HUES6 (cell line): Measurements from ENCODE around the gene CD248.

Experiments
- H3K27ac ChIP-seq: 2 replicates; pipeline ENCODE4 v1.7.0; 2013; ENCODE audit warnings: low read depth, mild to moderate bottlenecking, low read length, inconsistent platforms
- H3K27me3 ChIP-seq: 2 replicates; pipeline ENCODE4 v1.6.1; 2013; ENCODE audit warnings: low read length; ENCODE audit not compliant: control insufficient read depth, insufficient read depth
- H3K36me3 ChIP-seq: 2 replicates; pipeline ENCODE4 v1.6.1; 2013; ENCODE audit warnings: low read length; ENCODE audit not compliant: control insufficient read depth, insufficient read depth
- H3K4me1 ChIP-seq: 2 replicates; pipeline ENCODE4 v1.6.1; 2013; ENCODE audit warnings: low read length; ENCODE audit not compliant: control insufficient read depth, insufficient read depth
- H3K4me3 ChIP-seq: 2 replicates; pipeline ENCODE4 v1.5.1; 2013; ENCODE audit warnings: low read depth, low read length
- H3K9ac ChIP-seq: one replicate; pipeline ENCODE4 v1.6.1; 2013; ENCODE audit warnings: mild to moderate bottlenecking, low read length
- H3K9me3 ChIP-seq: 2 replicates; pipeline ENCODE4 v1.6.1; 2013; ENCODE audit warnings: low read depth, low read length; ENCODE audit not compliant: control insufficient read depth, insufficient read depth

Gene CD248

GRCh38 chr11:66349084-66349386 lies 32.2 kb upstream of the CD248 start:
- H3K9me3 ChIP-seq, result no peaks in the 10 kb centered on the region
- H3K4me1 ChIP-seq, result peaks cover 9% of the 10 kb centered on the region
- no peak overlapping the region for H3K27ac ChIP-seq
- H3K27me3 ChIP-seq, result peaks cover 8% of the 10 kb centered on the region; the same call in 1 of the 2 replicates
- H3K36me3 ChIP-seq, result peaks cover 3% of the 10 kb centered on the region; the same call in 1 of the 2 replicates
- H3K9ac ChIP-seq, result no peak overlapping the region
- no peak overlapping the region for H3K4me3 ChIP-seq

DNA sequence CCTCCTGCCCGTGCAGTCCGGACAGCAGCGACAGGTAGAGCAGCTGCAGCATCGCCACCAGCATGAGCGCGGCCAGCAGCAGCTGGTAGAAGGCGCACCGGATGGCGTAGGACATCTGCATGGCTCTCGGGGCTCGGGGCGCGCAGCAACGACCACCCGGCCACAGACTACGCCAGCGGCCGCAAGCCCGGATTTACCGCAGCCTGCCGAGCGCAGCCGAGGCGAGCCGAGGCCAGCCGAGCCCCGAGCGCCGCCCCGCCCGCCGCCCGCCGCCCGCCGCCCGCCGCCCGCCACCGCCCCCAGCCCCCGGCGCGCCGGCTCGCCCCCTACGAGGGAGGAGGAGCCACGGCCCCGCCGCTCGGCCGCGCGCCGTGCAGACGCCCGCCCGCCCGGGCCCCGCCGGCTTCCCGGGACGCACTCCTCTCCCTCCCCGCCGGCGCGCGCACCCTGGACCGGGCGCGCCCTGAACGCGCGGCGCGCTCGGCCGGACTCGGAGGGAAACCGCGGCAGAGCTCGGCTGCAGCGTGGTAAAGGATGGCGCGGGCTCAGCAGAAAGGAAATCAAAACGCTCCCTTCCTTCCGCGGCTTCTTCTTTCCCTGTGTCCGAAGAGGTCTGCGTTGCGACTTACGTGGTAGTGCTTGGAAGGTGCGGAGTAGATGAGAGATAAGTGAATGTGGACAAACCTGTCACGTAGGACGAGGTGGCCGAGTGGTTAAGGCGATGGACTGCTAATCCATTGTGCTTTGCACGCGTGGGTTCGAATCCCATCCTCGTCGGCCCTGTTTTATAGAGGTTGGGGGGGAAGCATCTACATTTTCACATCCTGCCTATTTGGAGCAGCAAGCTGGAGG lies 30.8 kb upstream of the CD248 start, which contains the start of gene B4GAT1:
Gene B4GAT1 (minus strand): TSS at position 205 of the 852 bp plus-strand sequence. CDS start 84 bp downstream, at position 121.
- Histone ChIP-seq H3K9me3 (no peaks in the 10 kb centered on the region), H3K27ac (no peak within 1 kb of the TSS), H3K27me3 (peaks cover 8% of the 10 kb centered on the region; the same call in 1 of the 2 replicates), H3K9ac (peak within 1 kb of the TSS; percentile 88), H3K4me1 (peaks cover 12% of the 10 kb centered on the region), H3K36me3 (no peaks in the 10 kb centered on the region), H3K4me3 (peak within 1 kb of the TSS; percentile 100)

- Histone ChIP-seq H3K9me3 (no peaks in the 10 kb centered on the region), H3K27me3 (peaks cover 8% of the 10 kb centered on the region; the same call in 1 of the 2 replicates), H3K4me1 (peaks cover 12% of the 10 kb centered on the region), H3K27ac (no peak overlapping the region), H3K36me3 (peaks cover 4% of the 10 kb centered on the region), H3K4me3 (peak overlapping the region; percentile 100), H3K9ac (peak overlapping the region; percentile 88)
These were observed 29.9 kb upstream of the CD248 start for GRCh38 chr11:66346476-66347424.

GRCh38 chr11:66345316-66345649 lies 28.4 kb upstream of the CD248 start:
- Histone ChIP-seq H3K9me3 (no peaks in the 10 kb centered on the region), H3K9ac (no peak overlapping the region), H3K4me1 (peaks cover 12% of the 10 kb centered on the region), H3K4me3 (peak overlapping the region; percentile 97), H3K36me3 (peaks cover 19% of the 10 kb centered on the region), H3K27ac (no peak overlapping the region), H3K27me3 (peaks cover 8% of the 10 kb centered on the region; the same call in 1 of the 2 replicates)

DNA sequence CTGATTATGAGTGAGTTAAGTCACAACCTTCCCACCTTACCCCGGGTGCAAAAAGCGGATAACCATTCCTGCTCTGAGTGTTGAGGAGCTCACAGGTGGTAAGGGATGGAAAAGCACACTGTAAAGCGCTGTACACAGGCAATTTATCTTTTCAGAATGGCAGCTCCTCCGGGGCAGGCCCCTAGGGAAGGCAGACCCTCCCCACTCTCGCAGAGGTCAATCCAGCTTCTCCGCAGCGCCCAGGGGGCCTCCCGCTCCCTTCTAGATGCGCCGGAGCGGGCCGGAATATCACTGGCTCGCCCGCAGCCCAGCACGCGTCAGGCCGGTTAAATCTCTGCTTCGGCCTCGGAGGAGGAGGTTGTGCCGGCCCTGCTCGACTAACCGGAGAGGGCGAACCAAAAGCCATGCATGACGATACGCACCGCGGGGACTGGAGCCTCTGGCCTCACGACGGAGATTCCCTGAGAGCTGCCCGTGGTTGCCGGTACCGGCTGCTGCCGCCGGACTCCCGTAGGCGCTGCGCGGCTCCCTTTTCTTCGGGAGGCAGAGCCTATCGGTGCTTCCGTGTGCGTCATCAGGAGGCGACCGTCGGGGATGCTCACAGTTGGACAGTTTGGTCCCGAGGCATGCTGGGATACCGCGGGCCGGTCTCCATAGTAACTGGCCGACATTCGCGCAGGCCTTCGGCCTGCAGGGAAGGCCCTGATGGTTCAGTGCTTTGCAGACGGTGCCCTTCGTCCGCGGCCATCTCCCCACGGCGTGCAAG lies 27.9 kb upstream of the CD248 start, which contains the start of gene BRMS1:
Gene BRMS1 (minus strand): TSS at position 555 of the 766 bp plus-strand sequence. CDS start 2,870 bp downstream, outside the sequence.
- peak within 1 kb of the TSS; percentile 88 for H3K9ac ChIP-seq
- peak within 1 kb of the TSS; percentile 54; the same call in 1 of the 2 replicates for H3K27ac ChIP-seq
- H3K4me3 ChIP-seq, result peak within 1 kb of the TSS; percentile 97
- H3K27me3 ChIP-seq, result peaks cover 8% of the 10 kb centered on the region; the same call in 1 of the 2 replicates
- H3K36me3 ChIP-seq, result peaks cover 24% of the 10 kb centered on the region
- peaks cover 12% of the 10 kb centered on the region for H3K4me1 ChIP-seq
- no peaks in the 10 kb centered on the region for H3K9me3 ChIP-seq

- H3K4me1 ChIP-seq, result peaks cover 12% of the 10 kb centered on the region
- H3K36me3 ChIP-seq, result peaks cover 37% of the 10 kb centered on the region
These were observed 26.3 kb upstream of the CD248 start for GRCh38 chr11:66343176-66343575.

DNA sequence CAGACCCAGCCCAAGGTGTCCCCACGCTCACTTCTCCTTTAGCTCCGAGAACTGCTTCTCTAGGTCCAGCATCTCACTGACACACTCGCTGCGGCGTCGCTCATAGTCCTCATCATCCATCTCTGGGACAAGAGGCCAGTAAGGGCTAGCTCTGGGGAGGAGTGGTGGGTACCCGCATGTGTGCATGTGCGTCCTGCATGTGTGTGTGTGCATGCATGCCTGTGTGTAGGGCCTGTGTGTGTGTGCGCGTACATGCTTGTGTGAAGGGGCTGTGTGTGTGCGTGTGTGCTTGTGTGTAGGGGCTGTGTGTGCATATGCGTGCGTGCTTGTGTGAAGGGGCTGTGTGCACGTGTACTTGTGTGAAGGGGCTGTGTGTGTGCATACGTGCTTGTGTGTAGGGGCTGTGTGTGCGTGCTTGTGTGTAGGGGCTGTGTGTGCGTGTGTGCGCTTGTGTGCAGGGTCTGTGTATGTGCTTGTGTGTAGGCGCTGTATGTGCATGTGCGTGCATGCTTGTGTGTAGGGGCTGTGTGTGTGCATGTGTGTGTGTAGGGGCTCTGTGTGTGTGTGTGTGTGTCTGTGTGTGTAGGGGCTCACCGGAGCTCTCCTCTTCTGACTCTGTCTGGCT lies 24.8 kb upstream of the CD248 start:
- H3K27ac ChIP-seq, result no peak overlapping the region
- H3K4me1 ChIP-seq, result peaks cover 17% of the 10 kb centered on the region
- no peaks in the 10 kb centered on the region for H3K9me3 ChIP-seq
- 0 out of 2 replicates have a peak, but pooled peaks cover under 1% of the 10 kb centered on the region for H3K27me3 ChIP-seq
- peaks cover 50% of the 10 kb centered on the region for H3K36me3 ChIP-seq
- no peak overlapping the region for H3K9ac ChIP-seq
- no peak overlapping the region for H3K4me3 ChIP-seq

More at GRCh38 chr11:66343176-66343575, 26.3 kb upstream of the CD248 start:
- no peaks in the 10 kb centered on the region for H3K9me3 ChIP-seq
- H3K27me3 ChIP-seq, result peaks cover 8% of the 10 kb centered on the region; the same call in 1 of the 2 replicates
- H3K4me3 ChIP-seq, result no peak overlapping the region
- H3K27ac ChIP-seq, result no peak overlapping the region
- H3K9ac ChIP-seq, result no peak overlapping the region

- no peak overlapping the region for H3K9ac ChIP-seq
These were observed 24.0 kb upstream of the CD248 start for GRCh38 chr11:66340596-66341501.

GRCh38 chr11:66339686-66340483 lies 23.0 kb upstream of the CD248 start:
- H3K9me3 ChIP-seq, result no peaks in the 10 kb centered on the region
- no peaks in the 10 kb centered on the region for H3K27me3 ChIP-seq
- no peak overlapping the region for H3K4me3 ChIP-seq
- H3K36me3 ChIP-seq, result peaks cover 50% of the 10 kb centered on the region
- H3K27ac ChIP-seq, result no peak overlapping the region
- peaks cover 26% of the 10 kb centered on the region for H3K4me1 ChIP-seq
- H3K9ac ChIP-seq, result no peak overlapping the region

More at GRCh38 chr11:66340596-66341501, 24.0 kb upstream of the CD248 start:
- H3K27me3 ChIP-seq, result no peaks in the 10 kb centered on the region
- no peak overlapping the region for H3K27ac ChIP-seq
- peaks cover 50% of the 10 kb centered on the region for H3K36me3 ChIP-seq
- no peaks in the 10 kb centered on the region for H3K9me3 ChIP-seq
- H3K4me1 ChIP-seq, result peaks cover 24% of the 10 kb centered on the region
- no peak overlapping the region for H3K4me3 ChIP-seq
